Activated CD8-positive, alpha-beta T cell treated with anti-CD3 and anti-CD28 coated beads for 36 hours (primary cell): ENCODE results near the gene ZC3H12A. TPM values are rescaled to one million over a fixed set of nuclear protein-coding genes. Genes with fewer than 3 reads are reported as not detected.

Source experiments
- ATAC-seq: fragments of 200-7000 bp; cut with Tn5 transposase; one replicate; pipeline ENCODE4 v1.10.0; 2021; ENCODE audit warnings: mild to moderate bottlenecking, moderate library complexity
- CTCF ChIA-PET: fragments of 350-600 bp; sonication (Branson Sonifier 250); formaldehyde crosslinking; loops from one replicate; lab custom pipeline; 2021; ENCODE audit warnings: antibody characterized with exemption; lab: Charles Lee
- POLR2A ChIA-PET: fragments of 350-600 bp; sonication (Branson Sonifier 250); formaldehyde crosslinking; loops from one replicate; lab custom pipeline; 2021; ENCODE audit warnings: antibody characterized with exemption; lab: Charles Lee
- DNase-seq: peaks from one replicate; pipeline ENCODE4 v3.0.0-alpha.2; 2020
- H3K27ac Mint-ChIP-seq: one replicate; pipeline ENCODE4 v1.8.0; 2021; ENCODE audit warnings: mild to moderate bottlenecking, mixed read lengths
- H3K27me3 Mint-ChIP-seq: one replicate; pipeline ENCODE4 v1.8.0; 2021; ENCODE audit warnings: mixed read lengths
- H3K36me3 Mint-ChIP-seq: one replicate; pipeline ENCODE4 v1.8.0; 2021; ENCODE audit warnings: low read depth, mixed read lengths
- H3K4me1 Mint-ChIP-seq: one replicate; pipeline ENCODE4 v1.8.0; 2021; ENCODE audit warnings: low read depth, mixed read lengths
- H3K4me3 Mint-ChIP-seq: one replicate; pipeline ENCODE4 v1.8.0; 2021; ENCODE audit warnings: mild to moderate bottlenecking, moderate library complexity, mixed read lengths
- H3K9me3 Mint-ChIP-seq: one replicate; pipeline ENCODE4 v1.8.0; 2021; ENCODE audit warnings: mixed read lengths
- intact Hi-C: fragments of 100-400 bp; cut with micrococcal nuclease; formaldehyde crosslinking; loops from one replicate; pipeline ENCODE4 v1.10.0; 2022
- total RNA-seq, 2 experiments: library from RNA; stranded (reverse); gene quantifications; one replicate each; pipeline ENCODE4 v1.2.3, GENCODE V29; 2021
- TF ChIP-seq, protein P1 (sequence below): fragments of 200-600 bp; IDR thresholded peaks from one replicate; pipeline ENCODE4 v1.8.0; 2022; ENCODE audit warnings: antibody characterized with exemption, mild to moderate bottlenecking

The ZC3H12A gene
- total RNA-seq, 2 experiments from 2014 or later, result 20.4 to 20.5 TPM

- H3K9me3 Mint-ChIP-seq, result no peaks in the 10 kb centered on the region
- intact Hi-C loops, result no loop called here
- TF ChIP-seq, protein P1, sequence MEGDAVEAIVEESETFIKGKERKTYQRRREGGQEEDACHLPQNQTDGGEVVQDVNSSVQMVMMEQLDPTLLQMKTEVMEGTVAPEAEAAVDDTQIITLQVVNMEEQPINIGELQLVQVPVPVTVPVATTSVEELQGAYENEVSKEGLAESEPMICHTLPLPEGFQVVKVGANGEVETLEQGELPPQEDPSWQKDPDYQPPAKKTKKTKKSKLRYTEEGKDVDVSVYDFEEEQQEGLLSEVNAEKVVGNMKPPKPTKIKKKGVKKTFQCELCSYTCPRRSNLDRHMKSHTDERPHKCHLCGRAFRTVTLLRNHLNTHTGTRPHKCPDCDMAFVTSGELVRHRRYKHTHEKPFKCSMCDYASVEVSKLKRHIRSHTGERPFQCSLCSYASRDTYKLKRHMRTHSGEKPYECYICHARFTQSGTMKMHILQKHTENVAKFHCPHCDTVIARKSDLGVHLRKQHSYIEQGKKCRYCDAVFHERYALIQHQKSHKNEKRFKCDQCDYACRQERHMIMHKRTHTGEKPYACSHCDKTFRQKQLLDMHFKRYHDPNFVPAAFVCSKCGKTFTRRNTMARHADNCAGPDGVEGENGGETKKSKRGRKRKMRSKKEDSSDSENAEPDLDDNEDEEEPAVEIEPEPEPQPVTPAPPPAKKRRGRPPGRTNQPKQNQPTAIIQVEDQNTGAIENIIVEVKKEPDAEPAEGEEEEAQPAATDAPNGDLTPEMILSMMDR, result no peak
- CTCF ChIA-PET, result interaction anchor here (2.5 kb wide), 1 partner anchor 29 kb away, joined by 13 read pairs; no protein-coding TSS in a partner anchor
- H3K4me1 Mint-ChIP-seq, result peaks cover 36% of the 10 kb centered on the region
- peak overlapping the region; percentile 7 for H3K27ac Mint-ChIP-seq
- ATAC-seq, result no peak
- peaks cover 38% of the 10 kb centered on the region for H3K36me3 Mint-ChIP-seq
- no peak for DNase-seq
- POLR2A ChIA-PET, result interaction anchor here (0.6 to 0.7 kb wide), 2 partner anchors 15 to 29 kb away, joined by 3 to 4 read pairs; no protein-coding TSS in a partner anchor
- no peak overlapping the region for H3K4me3 Mint-ChIP-seq
- no peaks in the 10 kb centered on the region for H3K27me3 Mint-ChIP-seq
These were observed 9.4 kb downstream of the ZC3H12A start for GRCh38 chr1:37483785-37484184.

- H3K36me3 Mint-ChIP-seq, result peaks cover 31% of the 10 kb centered on the region
- DNase-seq (no peak), ATAC-seq (no peak)
- ChIA-PET CTCF (interaction anchor here (1.4 to 17.7 kb wide), 4 partner anchors 11 to 26 kb away, joined by 4 to 380 read pairs (median 102); partner anchors contain the start of gene ZC3H12A), POLR2A (interaction anchor here (0.7 to 3.6 kb wide), 5 partner anchors 9 to 29 kb away, joined by 3 to 45 read pairs (median 4); partner anchors contain the start of gene ZC3H12A)
- H3K9me3 Mint-ChIP-seq, result no peaks in the 10 kb centered on the region
- intact Hi-C loops, result no loop called here
- peak overlapping the region; percentile 49 for H3K27ac Mint-ChIP-seq
- TF ChIP-seq, protein P1, result no peak
- peaks cover 36% of the 10 kb centered on the region for H3K4me1 Mint-ChIP-seq
- H3K4me3 Mint-ChIP-seq, result no peak overlapping the region
- H3K27me3 Mint-ChIP-seq, result no peaks in the 10 kb centered on the region
These were observed 10.1 kb downstream of the ZC3H12A start for GRCh38 chr1:37484325-37485051.

DNA sequence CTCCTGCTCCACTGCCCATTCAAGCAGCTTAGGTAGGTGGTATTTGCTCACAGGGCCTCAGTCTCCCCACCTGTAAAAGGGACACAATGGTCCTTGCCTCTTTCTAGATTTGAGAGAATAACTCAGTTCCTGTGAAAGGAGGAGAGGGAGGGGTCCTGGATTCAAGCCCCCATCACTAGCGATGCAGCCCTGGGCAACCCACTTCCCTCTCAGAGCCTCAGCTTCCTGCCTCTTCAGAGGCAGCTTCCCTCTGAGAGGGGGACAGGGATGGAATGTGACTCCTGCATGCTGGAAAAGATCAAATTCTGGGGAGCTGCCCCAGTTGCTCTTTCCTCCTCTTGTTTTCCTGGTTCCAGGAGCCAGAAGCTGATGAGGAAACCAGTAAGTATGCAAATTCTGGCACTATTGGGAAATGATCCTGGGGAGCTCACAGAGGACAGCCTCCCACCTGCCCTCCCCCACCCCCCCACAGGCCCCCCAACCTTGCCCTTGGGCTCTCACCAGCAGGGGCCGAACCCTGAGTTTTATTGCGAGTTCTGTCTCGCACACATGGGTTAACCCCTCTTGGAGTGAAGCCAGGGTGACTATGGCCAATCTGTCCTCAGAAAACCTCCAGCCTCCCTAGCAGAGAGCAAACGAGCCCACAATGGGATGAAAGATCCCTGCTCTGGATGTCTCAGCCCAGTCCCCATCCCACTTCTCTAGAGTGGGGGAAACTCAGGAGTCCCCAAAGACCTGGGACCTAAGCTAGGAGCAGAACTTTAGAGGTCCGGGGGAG is 11.7 kb downstream of the ZC3H12A start:
- peak overlapping the region; percentile 75 for H3K27ac Mint-ChIP-seq

DNA sequence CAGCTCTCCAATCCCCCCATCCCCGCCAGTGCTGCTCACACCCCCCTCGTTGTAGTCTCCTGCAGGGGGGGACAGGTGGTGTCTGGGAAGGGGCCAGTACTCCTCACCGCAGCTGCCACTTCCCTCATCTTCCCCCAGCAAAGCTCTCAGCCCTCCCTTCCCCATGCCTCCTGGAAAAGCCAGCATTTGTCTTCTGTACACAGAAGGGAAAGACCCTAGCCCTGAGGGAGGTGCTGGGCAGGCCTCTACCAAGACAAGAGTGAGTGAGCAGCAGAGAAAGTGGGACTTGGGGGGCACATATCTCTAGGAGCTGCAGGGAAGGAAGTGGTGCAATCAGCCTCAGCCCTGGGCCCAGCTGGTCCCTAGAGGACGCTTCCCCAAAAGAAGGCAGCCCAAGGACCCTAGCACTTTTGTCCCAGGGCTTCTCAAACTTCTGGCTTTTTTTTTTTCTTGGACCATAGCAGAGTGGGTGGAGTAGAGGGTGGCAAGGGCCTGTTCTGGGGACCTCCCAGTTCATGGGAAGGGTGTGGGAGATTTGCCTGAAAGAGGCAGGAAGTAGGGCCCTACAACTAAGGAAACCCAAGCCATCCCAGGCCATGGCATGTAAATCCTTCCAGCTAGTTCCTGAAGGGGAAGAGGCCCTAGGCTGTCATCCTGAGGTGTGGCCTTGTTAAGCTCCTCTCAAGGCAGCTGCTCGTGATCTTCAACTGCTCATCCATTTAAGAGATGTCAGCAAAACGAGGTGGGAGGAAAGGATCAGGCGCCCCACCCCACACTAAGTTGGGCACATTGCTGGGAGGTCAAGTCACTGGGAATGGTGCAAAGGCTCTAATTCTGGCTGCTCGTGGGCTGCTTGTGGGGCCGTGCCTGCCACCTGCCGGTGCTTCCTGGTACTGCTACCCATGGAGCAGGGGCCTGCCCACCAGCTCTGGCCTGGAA is 12.6 kb downstream of the ZC3H12A start:
- Mint-ChIP-seq H3K4me3 (no peak overlapping the region), H3K4me1 (peaks cover 17% of the 10 kb centered on the region), H3K27ac (peak overlapping the region; percentile 75), H3K36me3 (peaks cover 15% of the 10 kb centered on the region), H3K27me3 (no peaks in the 10 kb centered on the region), H3K9me3 (no peaks in the 10 kb centered on the region)
- intact Hi-C loops, result loop anchor here (2.0 kb wide), 1 partner anchor 32 kb away; no protein-coding TSS in a partner anchor
- TF ChIP-seq, protein P1, result peak; percentile 99
- POLR2A ChIA-PET, result interaction anchor here (0.9 to 3.6 kb wide), 8 partner anchors 11 to 101 kb away, joined by 3 to 45 read pairs (median 3); partner anchors contain the start of gene ZC3H12A
- ATAC-seq (peak; percentile 88), DNase-seq (peak; percentile 85)
- CTCF ChIA-PET, result interaction anchor here (0.5 to 17.7 kb wide), 31 partner anchors 8 to 205 kb away, joined by 3 to 380 read pairs (median 5); partner anchors contain the start of genes CDCA8, MEAF6, SNIP1 and ZC3H12A

More for the DNA sequence above, 11.7 kb downstream of the ZC3H12A start:
- no peak for DNase-seq
- H3K27me3 Mint-ChIP-seq, result no peaks in the 10 kb centered on the region
- CTCF ChIA-PET, result interaction anchor here (0.8 to 17.7 kb wide), 12 partner anchors 7 to 203 kb away, joined by 3 to 380 read pairs (median 25); partner anchors contain the start of genes MEAF6 and ZC3H12A
- H3K36me3 Mint-ChIP-seq, result peaks cover 24% of the 10 kb centered on the region
- no peaks in the 10 kb centered on the region for H3K9me3 Mint-ChIP-seq
- no peak overlapping the region for H3K4me3 Mint-ChIP-seq
- TF ChIP-seq, protein P1, result no peak
- peaks cover 25% of the 10 kb centered on the region for H3K4me1 Mint-ChIP-seq
- POLR2A ChIA-PET, result interaction anchor here (0.9 to 3.6 kb wide), 10 partner anchors 10 to 196 kb away, joined by 3 to 45 read pairs (median 4); partner anchors contain the start of gene ZC3H12A
- intact Hi-C loops, result loop anchor here (2.0 kb wide), 1 partner anchor 31 kb away; no protein-coding TSS in a partner anchor
- ATAC-seq, result no peak
